Measurements from ENCODE around the gene SYNJ2.

The SYNJ2 gene

DNA sequence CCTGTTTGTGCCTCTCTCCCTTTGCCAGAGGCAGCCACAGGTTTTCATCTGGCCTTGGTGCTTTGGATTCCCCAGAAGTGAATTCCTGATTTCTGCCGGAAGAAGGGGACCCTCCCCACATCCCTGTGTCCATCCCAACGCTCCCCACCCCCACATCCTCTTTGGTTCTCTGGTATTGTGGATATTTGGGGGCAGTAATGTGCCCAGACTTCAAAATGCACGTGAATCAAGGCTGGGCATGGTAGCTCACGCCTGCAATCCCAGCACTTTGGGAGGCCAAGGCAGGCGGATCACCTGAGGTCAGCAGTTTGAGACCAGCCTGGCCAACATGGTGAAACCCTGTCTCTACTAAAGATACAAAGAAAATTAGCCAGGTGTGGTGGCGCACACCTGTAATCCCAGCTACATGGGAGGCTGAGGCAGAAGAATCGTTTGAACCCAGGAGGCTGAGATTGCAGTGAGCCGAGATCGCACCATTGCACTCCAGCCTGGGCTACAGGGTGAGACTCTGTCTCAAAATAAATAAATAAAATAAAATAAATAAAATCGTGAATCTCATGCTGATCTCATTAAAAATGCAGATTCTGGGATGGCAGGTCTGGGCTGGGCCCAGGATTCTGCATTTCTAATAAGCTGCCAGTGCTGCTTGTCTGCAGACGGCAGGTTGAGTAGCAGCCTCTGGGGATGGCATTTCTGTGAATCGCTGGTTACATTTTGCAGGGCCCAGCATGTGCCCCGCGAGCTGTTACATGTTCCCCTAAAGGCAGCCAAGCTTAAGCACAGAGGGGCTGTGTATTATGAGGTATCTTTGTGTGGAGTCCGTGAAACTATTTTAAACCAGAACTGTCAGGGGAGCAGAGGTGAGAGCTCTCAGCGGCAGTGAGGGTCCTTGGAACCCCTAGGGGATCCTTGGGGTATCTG is 49.0 kb downstream of the SYNJ2 start:
- no peak for DNase-seq

GRCh38 chr6:158031381-158032353 is 50.0 kb downstream of the SYNJ2 start:
- no peak for DNase-seq

DNA sequence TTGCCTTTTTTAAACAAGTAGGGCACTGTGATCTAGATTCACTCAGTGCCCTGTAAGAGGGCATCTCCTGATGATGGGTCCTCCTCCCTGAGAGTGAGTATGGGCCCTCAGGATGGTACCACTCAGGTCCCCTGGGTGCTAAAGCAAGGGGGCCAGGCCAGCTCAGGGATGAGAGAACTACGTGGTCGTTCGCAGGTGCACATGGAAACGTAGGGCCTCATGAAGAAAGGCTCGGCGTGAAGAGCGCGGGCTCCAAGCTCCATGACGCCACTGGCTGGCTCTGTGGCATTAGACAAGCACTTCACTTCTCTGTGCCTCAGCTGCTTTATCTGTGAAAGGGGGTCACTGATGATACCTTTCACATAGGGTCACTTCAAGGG is 50.7 kb downstream of the SYNJ2 start:
- no peak for DNase-seq

DNA sequence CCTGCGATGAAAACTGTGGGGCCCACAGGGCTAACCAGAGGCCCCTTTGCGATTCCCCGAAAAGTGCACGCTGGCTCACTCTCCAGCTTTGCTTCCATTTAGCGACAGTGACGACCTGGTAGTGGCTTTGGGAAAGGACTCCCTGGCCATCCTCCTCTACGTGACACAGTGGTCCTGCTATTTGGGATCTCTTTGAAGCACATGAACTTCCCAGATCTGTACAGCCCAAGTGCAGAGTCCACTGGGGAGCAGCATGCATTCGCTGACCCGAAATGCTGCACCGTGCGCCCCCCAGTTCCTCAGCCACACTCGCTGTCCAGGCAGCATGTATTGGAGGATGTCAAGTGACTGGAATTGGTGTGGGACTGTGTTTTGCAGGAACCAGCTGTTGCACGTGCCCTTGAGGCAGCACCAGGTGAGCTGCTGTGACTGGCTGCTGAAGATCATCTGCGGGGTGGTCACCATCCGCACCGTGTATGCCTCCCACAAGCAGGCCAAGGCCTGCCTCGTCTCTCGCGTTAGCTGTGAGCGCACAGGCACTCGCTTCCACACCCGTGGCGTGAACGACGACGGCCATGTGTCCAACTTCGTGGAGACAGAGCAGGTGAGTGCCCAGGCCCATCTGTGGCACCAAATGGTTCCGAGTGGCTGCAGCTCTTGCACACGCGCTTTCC is 51.6 kb downstream of the SYNJ2 start:
- no peak for DNase-seq

DNA sequence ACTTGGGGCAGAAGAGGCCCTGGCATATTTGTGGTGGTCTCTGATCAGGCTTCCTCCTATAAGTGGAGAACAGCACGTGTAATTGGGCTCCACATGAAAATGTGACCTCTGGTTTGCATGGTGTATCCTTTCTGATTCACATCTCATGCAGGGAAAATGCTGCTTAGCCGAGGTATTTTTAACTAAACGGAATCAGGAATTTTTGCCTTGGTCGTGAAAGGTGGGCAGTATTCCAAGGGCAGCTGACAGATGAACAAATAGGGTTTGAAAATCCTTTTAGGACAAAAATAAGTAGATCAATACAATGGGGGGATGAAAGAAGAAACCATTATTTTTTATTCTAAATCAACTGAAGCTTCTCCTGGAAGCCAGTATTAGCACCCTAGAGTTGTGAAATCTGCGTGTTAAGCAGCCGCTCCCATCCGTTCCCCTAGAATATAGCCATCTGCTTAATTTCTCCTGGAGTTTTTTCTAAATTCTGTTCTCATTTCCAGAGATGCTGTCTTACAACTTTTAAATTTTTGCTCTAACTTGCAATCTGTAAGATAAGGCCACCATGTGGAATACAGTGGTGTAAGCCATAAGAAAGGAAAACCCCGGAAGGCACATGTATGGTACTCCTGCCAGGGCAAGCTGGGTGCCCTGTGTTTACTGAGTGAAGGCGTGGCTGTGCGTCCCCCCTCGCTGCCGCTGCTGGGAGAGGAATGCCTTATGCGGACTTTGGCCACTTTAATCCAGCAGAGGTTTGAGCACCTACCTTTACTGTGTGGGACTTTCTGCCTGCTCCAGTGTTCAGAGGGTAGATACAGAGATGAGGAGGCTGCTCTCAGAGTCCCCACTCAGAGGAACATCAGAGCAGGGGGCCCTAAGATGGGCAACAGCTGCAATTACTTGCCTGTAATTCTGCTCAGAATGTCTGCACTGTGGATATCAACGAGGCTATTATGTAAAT is 52.4 kb downstream of the SYNJ2 start:
- no peak for DNase-seq

DNA sequence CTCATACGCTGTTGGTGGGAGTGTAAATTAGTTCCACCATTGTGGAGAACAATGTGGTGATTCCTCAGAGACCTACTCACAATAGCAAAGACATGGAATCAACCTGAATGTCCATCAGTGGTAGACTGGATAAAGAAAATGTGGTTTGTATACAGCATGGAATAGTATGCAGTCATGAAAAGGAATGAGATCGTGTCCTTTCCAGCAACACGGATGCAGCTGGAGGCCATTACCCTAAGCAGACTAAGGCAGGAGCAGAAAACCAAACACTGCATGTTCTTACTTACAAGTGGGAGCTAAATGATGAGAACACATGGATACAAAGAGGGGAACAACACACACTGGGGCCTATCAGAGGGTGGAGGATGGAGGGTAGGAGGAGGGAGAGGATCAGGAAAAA is 54.6 kb downstream of the SYNJ2 start:
- no peak for DNase-seq

GRCh38 chr6:158037021-158037420 is 55.4 kb downstream of the SYNJ2 start:
- DNase-seq, result no peak

GRCh38 chr6:158037771-158038170 is 56.1 kb downstream of the SYNJ2 start:
- DNase-seq, result no peak

DNA sequence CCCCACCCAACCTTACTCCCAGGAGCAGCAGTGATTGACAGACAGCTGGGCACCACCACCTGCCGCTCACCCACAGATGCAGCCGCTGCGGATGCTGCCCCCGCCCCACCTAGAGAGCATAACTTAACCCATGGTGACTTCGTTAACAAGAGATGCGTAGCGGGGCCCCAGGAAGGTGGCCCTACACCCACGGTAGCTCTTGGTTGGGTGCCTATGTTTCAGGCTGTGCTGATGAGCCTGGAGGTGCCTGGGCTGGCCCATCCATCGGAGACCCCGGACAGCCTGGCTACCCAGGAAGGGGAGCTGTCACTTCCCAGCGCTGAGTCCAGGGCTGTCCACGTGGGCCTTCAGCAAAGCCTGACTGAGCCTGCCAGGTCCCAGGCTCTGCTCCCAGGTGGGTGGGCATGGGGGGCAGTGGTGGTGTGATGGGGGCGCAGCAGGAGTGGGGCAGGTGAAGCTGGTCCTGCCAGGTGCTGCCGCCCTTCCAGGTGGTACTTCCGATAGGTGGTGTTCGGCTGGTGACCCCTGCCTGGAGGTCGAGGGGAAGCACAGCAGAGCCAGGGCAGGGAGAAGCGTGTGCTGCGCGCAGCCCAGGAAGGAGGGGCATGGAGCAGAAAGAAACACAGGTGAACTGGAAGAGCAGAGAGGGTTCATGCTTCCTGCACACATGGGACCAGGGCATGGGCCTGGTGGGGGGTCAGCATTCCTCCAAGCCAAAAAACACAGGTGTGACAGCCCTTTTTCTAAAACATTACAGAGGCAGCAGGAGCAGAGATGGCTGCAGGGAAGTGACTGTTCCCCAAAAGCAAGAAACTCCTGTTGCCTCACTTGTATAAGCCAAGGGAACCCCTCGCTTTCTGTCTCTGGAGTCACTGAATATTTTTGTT is 56.9 kb downstream of the SYNJ2 start:
- no peak for DNase-seq

DNA sequence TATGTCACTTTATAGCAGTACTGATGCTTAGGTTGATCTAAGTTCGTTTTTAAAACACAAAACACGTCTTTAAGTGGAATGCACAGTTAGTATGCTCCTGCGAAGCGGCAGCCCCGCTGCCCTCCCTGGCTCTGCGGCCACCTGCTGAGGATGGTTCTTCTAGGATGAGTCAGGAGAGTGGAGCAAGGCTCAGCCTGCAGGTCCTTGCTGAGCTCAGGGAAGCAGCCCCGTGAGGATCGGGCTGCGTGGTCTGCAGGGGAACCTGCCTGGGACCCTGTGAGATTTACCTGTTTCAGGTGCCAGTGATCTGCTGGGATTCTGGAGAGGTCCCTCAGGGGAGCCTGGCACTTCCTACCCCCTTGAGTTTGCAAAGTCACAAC is 57.5 kb downstream of the SYNJ2 start:
- no peak for DNase-seq

DNA sequence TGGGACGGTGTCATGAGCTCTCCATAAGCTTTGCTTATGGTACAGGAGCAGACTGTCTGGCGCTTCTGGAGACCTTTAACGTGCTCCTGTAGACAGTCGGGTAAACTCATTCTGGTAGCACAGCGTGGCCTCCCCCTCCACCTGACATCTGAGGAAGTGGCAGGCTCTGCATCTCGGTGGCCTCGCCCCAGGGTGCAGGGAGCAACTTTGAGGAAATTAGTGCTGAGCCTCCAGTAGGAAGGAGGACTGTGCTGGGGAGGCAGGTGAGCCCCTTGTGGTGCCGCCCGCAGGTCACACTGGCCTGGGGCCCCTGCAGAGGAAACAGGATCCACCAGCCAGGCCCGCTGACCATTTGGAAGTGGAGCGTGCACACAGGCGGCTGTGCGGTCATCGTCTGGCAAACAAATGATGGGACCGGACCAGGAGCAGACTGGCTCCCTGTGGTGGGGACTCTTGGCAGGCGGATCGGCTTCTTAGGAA is 57.9 kb downstream of the SYNJ2 start:
- no peak for DNase-seq

DNA sequence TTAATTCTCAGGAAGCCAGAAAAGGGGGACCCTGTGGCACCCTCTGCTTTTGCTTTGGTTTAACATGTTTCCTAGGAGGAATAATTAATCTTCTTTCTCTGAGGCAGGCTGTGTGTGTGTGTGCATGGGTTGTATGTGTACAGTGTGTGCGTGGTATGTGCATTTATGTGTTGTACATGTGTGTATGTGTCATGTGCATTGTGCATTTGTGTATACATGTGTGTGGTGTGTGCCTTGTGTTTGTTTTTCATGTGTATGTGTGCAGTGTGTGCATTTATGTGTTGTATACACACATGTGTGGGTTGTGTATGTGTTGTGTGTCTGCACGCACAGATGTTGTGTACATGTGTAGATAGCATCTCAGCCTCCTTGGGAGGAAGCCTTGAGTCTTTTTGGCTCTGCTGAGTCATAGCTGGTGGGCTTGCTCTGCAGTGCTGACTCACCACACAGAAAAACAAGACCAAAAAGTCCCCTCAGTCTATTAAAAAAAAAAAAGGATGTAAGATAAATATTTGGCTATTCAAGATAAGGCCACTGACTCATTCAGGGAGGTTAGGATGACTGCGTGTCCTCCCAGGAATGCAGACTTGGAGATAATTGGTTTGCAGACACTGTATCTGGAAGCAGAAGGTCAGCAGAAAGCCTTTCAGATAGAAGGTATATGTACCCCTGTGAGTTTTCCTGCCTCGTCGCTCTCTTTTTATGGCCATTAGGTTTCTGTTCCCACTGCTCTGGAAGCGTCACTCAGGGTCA is 58.6 kb downstream of the SYNJ2 start:
- DNase-seq, result no peak

GRCh38 chr6:158040804-158041347 is 59.2 kb downstream of the SYNJ2 start:
- no peak for DNase-seq

GRCh38 chr6:158041370-158041769 is 59.7 kb downstream of the SYNJ2 start:
- no peak for DNase-seq

- no peak for DNase-seq
Measured at GRCh38 chr6:158041788-158042187, 60.1 kb downstream of the SYNJ2 start.

DNA sequence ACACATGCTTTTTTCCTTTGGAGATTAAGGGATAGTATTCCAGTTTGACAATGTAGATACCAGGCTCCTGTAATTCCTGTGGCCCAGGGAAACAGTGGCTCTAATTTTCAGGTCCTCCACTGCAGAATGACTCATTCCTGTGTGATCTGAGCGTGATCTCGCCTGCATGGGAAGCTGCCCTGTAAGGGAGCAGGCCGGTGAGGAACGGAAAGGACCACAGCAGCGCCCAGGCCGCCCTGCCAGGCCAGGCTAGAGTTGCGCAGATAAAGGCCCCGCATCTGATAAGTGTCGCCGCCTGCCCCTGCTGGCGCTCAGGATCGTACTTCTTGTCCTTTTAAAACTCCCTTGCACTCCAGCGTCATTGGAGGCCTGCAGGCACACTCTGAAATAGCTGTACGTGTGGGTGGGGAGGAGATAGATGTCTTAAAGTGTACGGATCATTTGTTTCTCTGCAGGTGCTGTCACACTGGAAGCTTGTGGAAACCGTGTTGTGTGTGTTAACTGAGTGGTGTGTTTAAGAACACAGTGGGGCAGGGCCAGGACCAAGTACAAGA is 60.7 kb downstream of the SYNJ2 start:
- no peak for DNase-seq

DNA sequence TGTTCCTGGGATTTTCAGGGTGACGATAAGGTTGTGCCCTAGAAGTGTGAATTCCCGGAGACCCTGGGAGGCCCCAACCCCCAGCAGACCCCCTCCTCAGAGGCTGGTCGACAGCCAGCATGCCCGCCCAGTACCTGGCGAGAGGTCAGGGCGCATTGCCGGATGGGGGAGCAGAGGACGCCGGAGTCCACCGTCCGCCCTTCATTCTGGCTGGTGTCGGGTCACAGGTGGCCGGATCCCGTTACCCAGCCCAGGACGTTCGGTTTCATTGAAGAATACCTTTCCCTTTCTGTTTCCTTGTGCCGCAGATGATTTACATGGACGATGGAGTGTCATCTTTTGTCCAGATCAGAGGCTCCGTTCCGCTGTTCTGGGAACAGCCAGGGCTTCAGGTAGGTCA is 61.3 kb downstream of the SYNJ2 start:
- no peak for DNase-seq

DNA sequence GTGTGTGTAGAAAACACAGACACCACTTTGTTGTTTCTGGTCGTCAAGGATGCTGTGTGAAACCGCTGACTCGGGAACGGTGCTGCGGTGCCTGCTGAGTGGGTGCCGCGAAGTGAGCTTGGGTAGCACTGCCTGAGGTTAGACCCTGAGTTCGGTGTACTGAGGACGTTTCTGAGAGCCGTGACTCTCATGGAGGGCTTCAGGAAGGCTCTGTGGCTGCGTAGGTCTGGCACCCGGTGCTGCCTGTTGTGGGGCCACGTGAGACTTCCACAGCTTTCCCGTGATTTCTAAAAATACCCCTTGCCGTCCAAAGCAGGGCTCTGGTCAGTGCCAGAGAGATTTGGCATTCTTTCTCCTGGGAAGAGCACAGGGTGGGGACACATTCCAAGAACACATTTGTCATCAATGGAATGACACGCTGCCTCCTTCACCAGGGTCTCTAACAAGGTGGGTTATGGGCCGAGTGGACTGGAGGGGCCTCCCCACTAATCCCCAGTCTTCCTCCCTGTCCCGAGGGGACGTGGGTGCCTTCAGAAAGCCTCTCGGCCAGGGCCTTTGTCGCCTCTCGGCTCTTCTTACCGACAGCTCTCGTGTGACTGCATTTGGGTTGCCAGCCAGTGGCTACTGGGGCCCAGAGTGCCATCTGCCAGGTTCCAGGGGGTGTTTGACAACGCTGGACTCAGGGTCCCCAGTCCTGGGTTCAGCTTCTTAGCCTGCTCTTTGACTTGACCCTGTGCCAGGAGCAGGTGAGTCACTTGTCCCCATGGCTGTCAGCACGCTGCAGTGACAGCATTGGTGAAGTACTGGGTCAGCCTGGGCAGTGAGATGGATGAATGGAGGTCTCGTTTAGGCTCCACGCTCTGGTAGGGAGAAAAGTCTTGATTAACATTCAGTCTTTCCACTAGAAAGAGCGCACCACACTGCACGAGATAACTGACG is 62.2 kb downstream of the SYNJ2 start:
- no peak for DNase-seq
